HG02852 (cell line): Measurements from ENCODE around the gene SP4.

Experiments used
- ATAC-seq: cut with Tn5 transposase; IDR thresholded peaks from one replicate; pipeline ENCODE4 v1.9.1; 2021; ENCODE audit warnings: mild to moderate bottlenecking, moderate library complexity; ENCODE audit not compliant: unreplicated experiment

The SP4 gene

DNA sequence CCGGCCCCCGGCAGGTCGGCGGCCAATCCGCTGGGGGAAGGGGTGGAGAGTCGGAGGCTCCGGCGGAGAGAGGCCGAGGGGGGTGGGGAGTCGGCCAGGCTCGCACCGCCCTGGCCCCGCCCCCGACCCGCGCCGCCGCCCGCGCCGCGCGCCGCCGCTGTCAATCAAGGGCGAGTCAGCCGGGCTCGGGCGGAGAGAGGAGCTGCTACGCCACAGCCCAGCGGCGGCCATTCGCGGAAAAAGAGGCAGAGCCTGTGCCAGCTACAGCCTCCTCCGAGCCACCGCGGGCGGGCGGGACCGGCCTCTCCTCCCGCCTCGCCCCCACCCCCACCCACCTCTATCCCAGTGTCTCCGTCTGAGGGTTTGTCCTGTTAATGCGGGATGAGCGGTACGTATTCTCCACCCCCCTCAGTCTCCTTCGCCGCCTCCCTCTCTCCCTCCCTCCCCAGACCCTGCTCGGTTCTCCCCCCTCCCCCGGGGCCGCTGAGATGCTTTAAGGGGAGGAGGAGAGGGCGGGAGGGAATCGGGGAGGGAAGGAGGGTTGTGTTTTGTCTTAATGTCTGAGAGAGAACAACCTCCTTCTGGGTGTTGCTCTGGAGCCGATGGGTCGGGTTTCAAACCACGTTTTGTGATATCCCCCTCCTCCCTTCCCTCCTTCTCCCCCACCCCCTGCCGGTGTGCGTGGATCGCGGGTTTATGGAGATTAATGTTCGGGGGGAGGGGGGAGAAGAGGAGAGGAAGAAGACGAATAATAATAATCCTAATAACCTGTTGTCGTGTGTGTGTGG lies at the start of gene SP4:
SP4 (plus strand) TSS at position 213 of the 788 bp plus-strand sequence; CDS start at position 382, 169 bp downstream.
- ATAC-seq, result peak; percentile 64

DNA sequence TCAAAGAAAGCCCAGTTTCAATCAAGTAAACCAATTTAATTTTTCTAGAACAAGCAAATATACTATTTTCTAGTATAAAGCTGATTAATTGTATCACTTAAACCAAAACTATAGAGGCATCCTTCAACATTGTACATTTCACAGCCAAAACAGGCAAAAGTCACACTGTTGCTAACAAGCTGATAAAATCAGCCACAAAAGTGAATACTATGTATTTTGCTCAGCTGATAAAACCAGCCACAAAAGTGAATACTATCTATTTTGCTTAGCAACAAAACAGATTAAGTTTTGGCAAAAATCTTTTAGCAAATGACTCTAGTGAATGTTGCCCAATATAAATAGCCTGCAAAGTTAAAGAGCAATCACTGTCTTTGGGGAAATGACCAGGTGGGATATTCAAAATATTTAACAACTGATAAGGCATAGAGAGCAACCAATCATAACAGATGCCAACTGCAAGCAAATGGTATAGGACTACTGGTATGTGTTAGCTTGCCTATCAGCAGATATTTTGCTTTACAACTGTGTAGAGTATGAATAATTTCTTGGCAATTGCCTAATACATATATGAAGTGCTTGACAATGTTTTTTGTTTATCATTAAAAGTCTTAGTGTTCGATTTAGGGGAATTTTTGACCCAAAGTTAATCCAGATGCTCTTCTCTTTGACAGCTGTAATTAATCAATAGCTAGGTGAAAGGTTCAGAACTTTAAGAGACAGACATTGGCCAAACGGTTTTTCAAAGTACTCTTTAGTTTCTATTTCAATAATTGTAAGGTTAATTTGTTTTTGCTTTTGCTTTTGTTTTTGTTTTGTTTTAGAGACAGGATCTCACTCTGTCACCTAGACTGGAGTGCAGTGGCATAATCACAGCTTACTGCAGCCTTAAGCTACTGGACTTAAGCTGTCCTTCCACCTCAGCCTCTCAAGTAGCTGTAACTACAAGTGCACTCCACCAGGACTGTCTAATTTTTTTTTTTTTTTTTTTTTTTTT lies 44.4 kb upstream of the SP4 start:
- ATAC-seq, result peak; percentile 90

DNA sequence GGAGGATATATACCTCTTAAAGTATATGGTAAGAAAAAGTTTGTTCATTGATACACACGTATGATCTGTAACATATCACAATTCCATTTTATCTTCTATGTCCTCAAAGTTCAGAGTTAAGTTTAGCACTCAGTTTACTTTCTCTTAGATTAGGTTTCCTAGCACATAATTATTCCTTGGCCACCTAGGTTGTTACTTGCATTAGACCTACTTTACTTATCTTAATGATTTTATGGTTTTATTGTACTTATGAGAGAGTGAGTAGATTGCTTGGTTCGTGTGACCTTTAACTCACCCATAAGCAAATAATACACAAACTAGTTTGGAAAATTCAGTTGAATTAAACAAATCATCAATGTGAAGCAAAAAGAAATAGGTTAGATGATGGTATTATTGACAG lies 33.9 kb upstream of the SP4 start:
- no peak for ATAC-seq

DNA sequence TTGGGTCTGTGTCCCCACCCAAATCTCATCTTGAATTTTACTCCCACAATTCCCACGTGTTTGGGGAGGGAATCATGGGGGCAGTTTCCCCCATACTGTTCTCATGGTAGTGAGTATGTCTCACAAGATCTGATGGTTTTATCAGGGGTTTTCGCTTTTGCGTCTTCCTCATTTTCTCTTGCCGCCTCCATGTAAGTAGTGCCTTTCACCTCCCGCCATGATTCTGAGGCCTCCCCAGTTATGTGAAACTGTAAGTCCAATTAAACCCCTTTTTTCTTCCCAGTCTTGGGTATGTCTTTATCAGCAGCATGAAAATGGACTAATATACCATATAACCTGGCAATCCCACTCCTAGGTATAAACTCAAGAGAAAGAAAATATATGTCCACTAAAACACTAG lies 25.9 kb upstream of the SP4 start:
- no peak for ATAC-seq

- ATAC-seq, result no peak
Measured at GRCh38 chr7:21407796-21408480, 19.9 kb upstream of the SP4 start.

- ATAC-seq, result no peak
Measured at GRCh38 chr7:21408481-21408820, 19.4 kb upstream of the SP4 start.

GRCh38 chr7:21412410-21412851 lies 15.5 kb upstream of the SP4 start:
- ATAC-seq, result peak; percentile 68

- ATAC-seq, result no peak
Measured at GRCh38 chr7:21412957-21413356, 14.9 kb upstream of the SP4 start.

GRCh38 chr7:21413502-21413901 lies 14.4 kb upstream of the SP4 start:
- ATAC-seq, result no peak

DNA sequence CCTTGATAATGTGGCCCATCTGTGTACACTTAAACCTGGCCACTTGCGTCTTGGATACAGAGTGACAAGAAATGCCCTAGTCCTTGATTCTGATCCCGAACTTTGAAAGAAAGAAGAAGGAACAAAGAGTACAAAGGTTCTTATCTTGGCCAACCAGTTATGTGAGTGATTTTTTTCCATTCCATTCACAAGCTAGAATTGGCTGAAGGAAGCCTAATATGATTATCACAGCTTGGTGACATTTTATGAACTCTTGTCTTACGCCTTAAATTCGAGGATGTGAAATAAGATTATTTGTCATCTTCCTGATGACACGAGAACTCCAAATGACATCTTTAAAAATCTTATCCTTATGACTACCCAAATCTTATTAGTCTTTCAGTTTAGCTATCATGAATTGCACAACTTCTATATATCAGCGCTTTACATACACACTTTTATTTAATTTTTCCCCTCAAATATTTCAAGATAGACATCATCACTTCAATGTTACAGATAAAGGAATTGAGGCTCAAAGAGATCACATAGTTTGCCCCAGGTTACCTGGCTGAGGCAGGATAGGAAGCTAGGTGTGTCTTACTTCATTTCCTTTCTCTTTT lies 13.0 kb upstream of the SP4 start:
- no peak for ATAC-seq

- no peak for ATAC-seq
Measured at GRCh38 chr7:21417647-21418046, 10.2 kb upstream of the SP4 start.

DNA sequence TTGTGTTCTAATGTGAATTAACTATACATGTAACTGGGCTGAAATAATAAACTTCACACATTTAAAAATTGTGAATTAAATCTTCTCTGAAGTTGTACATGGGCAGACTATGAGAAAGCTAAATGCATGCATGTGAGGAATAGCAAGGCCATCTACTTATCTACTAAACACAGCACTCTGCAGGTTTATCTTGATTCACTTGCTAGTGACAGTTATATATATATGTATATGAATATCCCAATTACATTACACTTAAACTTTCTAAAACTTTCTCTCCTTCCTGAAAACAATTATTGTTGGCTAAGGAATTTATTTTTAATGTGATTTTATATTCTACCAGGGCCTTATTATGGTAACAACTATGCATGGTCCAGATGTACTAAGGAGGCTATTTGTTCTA lies 5.1 kb upstream of the SP4 start:
- no peak for ATAC-seq

DNA sequence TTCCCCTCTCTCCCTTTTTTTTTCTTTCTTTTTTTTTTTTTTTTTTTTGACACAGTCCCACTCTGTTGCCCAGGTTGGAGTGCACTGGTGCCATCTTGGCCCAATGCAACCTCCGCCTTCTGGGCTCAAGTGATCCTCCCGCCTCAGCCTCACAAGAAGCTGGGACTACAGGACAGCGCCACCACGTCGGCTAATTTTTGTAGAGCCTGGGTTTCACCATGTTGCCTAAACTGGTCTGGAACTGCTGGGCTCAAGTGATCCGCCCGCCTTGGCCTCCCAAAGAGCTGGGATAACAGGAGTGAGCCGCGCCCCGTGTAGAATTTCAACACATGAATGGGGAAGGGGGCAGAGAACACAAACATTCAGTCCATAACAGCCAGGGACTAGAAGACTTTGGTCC lies 2.6 kb upstream of the SP4 start:
- no peak for ATAC-seq

DNA sequence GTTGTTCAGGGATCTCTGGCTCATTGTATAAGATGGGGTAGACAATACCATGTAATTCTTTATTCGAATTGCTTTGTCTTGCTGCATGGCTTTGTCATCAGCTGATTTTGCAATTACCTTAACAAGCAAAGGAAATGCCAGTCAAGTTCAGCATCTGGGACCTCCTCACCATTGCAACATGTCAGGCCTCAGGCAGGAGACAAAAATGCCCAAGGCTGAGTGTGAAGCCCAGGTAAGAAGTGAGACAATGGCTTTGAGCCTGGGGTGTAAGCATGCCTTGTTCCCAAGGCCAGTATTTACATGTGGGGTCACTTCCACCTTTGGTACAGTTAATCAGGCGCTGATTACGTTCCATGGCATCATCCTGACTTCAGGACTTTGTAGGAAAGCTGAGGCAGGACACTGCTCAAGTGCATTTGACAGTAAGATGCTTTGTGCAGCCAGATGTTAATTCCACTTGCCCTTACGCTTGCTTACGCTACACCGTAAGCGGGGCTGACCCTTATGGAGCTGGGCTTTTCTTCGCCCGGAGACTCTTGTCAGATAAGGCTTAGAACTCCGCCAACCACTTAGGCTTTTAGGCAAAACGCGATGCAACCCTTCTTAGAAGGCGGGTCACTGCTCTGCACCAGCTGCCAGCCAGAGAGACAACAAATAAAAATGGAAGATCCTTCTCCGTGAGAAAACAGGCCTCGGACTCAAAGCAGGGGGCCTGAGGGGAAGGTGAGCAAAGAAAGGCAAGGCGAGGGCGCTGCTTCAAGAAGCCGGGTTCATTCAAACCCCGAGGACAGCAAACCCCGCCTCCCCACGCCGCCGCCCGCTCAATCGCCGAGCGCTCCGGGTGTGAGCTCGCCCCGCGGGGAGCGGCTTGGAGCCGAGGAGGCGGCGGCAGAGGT lies 1.3 kb upstream of the SP4 start:
- ATAC-seq, result no peak

DNA sequence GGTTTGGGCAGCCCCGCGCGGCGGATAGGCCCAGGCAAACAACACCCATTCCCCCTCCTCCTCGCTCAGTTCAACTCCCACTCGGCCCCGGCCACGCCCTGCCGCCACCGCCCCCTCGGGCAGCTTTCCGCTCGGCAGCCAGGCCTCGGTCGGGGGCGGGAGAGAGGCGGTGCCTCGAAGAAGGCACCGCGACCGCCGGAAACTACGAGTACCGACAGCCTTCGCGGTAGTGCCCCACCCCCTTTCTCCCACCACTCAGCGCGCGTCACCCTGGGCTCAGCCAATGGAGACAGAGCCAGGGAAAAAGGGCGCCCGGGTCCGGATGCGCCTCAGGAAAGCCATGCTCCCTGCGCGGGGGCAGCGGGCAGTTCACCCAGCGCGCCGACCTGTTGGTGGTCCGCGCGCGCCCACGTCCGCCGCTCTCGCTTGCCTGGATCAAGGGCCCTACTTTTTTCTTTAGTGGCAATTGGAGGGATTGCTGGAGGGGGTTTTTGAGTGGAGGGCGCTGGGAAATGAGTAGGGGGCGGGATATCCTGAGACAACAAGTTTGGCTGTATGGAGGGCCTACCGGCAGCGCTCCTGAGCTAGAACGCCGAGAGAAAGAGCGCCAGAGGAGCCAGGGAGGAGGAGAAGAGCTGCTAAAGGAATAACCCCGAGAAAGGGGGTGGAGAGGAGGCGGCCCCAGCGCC lies 557 bp upstream of the SP4 start:
- ATAC-seq, result peak; percentile 75

- no peak for ATAC-seq
Measured at GRCh38 chr7:21428659-21428941, 717 bp downstream of the SP4 start.

DNA sequence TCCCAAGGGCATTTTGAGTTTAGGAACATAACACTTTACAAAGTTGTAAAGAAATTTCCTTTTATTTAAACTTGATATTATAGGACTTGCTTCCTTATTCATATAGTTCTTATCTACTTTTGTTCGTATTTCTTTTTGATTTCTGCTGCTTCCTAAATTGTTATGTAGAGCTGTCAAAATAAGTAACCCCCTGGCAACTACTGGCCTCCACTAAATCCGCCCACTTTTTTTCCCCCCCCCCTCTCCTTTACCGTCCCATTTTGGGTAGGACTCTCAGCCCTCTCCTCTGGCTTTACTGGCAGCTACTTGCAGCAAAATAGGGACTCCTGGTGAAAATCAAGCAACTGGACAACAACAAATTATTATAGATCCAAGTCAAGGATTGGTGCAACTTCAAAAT lies 1.1 kb downstream of the SP4 start:
- ATAC-seq, result no peak

- ATAC-seq, result no peak
Measured at GRCh38 chr7:21429786-21430574, 2.1 kb downstream of the SP4 start.

DNA sequence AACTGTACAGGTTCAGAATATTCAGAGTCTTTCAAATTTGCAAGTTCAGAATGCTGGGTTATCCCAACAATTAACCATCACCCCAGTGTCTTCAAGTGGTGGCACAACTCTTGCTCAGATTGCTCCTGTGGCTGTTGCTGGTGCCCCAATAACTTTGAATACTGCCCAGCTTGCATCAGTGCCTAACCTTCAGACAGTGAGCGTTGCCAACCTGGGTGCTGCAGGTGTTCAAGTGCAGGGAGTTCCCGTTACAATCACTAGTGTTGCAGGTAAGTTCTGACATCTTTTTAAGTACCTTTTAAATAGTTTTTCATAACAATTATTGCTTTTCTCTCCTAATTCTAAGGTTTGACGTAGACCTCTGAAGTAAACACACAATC lies 2.7 kb downstream of the SP4 start:
- ATAC-seq, result no peak
